Activated CD4-positive, alpha-beta T cell treated with anti-CD3 and anti-CD28 coated beads, Interleukin-10, Interleukin-2, amounts not matched to agents 100 ng/mL and 50 ng/mL, durations not matched to agents 16 hours and 8 hours (primary cell): Measurements from ENCODE around the gene MRPL46.
"Not testable (repeated sequence)": the region's sequence is repeated elsewhere in the genome, so short reads cannot be mapped to it uniquely, and the experiment has no call there.

Experiments used
- DNase-seq: peaks from one replicate; pipeline ENCODE4 v3.0.0-alpha.2; 2020

The MRPL46 gene

DNA sequence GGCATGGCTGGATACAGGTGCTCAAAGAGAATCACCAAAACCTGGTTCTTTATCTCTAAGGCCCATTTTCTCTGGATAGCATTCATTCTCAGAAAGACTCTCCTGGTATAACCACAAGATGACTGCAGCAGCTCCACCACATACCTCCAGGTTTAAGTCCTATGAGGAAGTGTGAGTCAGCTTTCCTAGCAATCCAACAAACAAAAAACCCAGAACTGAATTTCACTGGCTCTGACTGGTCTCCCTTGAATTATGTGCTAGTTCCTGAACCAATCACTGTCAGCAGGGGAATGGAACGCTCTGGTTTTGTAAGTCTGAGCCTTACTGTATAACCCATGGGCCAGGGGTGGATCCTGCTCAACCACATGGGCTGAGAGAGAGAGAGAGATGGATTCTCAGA lies 27.2 kb downstream of the MRPL46 start:
- DNase-seq = peak; percentile 46

DNA sequence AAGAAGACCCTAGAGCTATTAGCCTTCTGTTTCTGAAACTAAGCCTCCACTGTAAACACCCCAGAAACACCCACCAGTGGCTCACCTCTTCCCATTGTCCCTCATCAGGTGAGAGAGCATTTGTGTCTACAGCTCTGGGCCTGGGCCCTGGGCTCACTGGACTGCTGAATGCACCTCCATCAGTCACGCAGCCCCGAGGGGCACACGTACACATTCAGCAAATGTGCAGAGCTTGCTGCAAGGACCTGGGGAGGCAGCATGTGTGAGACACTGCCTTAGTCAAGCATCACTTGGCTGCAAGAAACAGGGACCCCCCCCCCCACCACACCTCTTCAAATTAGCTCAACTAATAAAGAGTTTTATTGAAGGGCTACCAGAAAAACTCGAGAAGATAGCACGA lies 29.0 kb downstream of the MRPL46 start:
- no peak for DNase-seq

DNA sequence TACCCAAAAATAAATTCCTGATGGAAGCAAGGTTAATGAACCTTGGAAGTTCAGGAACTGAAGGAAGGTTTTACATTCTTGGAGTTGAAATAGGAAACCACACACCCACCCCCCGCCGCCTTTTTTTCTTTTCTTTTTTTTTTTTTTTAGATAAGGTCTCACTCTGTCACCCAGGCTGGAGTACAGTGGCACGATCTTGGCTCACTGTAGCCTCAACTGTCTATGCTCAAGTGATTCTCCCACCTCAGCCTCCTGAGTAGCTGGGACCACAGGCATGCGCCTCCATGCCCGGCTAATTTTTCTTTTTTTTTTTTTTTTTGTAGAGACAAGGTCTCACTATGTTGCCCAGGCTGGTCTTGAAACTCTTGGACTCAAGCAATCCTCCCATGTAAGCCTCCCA lies 33.1 kb downstream of the MRPL46 start:
- DNase-seq = not testable (repeated sequence)

DNA sequence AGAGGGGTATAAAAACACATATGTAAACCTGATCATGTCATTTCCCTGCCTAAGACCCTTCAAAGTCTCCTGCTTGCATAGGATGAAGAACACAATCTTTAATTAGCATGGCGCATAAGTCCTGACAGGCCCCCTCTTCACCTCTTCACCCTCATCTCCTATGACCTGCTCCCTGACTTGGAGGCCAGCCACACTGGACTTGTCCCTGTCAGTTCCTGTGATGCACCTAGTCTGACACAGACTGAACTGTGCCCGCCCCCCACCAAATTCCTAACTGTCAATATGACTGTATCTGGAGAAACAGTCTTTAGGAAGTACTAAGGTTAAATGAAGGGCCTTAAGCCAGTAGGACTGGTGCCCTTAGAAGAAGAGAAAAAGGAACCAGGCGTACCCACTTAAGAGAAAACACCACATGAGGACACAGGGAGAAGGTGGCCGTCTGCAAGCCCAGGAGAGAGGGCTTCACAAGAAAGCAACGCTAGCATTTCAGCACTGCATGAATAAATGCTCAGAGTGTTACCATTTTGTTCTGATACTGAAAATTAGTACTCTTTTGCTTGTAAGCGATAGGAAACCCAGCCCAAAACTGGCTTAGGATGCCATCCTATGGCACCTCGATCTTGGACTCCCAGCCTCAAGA lies 34.0 kb downstream of the MRPL46 start:
- DNase-seq = no peak

GRCh38 chr15:88431441-88431840 lies 35.7 kb downstream of the MRPL46 start:
- DNase-seq = no peak

DNA sequence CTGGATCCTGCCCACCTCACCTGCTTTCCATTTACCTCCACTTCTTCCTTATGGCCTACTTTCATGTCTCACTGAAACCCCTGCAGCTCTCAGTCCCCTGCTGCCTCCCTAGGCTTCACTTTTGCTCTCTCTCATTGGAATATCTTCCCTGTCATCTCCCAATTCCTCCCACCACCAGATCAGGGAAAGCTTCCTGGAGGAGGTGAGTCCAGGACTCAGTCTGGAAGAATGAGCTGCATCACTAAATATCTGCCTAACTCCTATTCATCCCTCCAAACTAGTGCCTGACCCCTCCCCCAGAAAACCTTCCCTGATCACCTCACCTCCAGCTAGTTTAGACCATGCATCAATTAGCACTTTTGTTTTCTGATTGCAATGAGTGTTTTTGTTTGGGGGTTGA lies 37.1 kb downstream of the MRPL46 start:
- no peak for DNase-seq

- no peak for DNase-seq
These were observed 38.2 kb downstream of the MRPL46 start for GRCh38 chr15:88428805-88429605.

DNA sequence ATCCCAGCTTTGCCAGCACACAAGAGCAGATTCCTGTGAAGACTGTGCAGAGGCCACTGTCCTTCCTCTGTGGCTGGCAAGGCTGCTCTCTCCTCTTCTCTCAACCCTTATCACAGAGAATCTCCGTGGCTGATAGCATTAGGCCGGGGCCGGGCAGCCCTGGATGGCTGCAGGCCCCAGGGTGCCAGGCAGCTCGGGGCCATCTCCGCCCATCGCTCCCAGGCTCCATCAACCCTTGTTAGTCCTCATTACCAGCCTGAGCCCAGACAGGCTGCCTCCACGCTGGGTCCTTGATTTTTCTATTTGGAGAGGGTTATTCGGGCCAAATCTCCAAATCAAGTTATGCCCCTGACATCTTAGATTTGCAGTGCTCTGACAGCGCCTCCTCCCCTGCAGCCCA lies 39.1 kb downstream of the MRPL46 start:
- no peak for DNase-seq

DNA sequence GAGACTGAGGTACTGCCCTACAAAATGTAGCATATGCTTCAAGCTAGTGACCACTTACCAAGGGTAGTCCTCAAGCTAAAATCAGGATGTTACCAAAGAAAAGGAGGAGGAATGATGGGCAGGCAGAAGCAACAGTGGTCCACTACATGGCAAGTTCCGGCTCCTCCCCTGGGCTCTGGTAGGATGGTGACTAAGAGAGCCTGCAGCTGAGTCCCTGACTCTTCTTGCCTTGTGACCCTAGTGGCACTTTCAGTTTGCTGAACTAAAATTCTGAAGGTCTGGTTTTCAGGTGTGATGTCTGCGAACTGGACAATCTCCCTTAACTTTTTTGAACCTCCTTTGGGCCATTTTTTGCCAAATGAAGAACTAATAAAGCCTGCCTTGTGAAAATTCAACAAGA lies 40.9 kb downstream of the MRPL46 start:
- DNase-seq = no peak

DNA sequence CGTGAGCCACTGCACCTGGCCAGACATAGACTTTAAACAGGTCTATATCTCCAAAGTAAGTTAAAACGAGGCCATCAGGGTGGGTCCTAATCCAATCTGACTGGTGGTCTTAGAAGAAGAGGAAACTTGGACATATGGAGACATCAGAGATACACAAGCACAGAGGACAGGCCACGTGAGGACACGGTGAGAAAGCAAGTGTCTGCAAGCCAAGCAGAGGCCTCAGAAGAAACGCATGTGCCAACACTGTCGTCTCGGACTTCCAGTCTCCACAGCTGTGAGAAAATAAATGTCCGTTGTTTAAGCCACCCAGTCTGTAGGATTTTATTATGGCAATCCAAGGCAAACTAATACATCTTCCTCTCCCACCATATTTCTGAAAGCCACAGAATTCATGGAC lies 43.9 kb downstream of the MRPL46 start:
- DNase-seq = no peak

GRCh38 chr15:88419830-88420229 lies 47.4 kb downstream of the MRPL46 start:
- DNase-seq = peak; percentile 80
